HFF-Myc (cell line): ENCODE data around the gene MCOLN2.

ENCODE experiments used
- DNase-seq: peaks from one replicate; pipeline ENCODE4 v3.0.0-alpha.2; 2011; ENCODE audit warnings: low read depth; ENCODE audit errors: extremely low read depth
- H3K4me3 ChIP-seq: replicated peaks from 2 replicates; pipeline ENCODE4 v1.5.1; 2011; ENCODE audit warnings: low read depth, mild to moderate bottlenecking, control low read depth, low read length
- TF ChIP-seq, protein P1 (sequence below): IDR thresholded peaks from 2 replicates; pipeline ENCODE4 v1.5.1; 2012; ENCODE audit warnings: mild to moderate bottlenecking, low read depth, low read length, control low read depth; ENCODE audit errors: missing control alignments

MCOLN2 gene

GRCh38 chr1:84985365-84985764, 11.5 kb downstream of the MCOLN2 start:
- TF ChIP-seq, protein P1, sequence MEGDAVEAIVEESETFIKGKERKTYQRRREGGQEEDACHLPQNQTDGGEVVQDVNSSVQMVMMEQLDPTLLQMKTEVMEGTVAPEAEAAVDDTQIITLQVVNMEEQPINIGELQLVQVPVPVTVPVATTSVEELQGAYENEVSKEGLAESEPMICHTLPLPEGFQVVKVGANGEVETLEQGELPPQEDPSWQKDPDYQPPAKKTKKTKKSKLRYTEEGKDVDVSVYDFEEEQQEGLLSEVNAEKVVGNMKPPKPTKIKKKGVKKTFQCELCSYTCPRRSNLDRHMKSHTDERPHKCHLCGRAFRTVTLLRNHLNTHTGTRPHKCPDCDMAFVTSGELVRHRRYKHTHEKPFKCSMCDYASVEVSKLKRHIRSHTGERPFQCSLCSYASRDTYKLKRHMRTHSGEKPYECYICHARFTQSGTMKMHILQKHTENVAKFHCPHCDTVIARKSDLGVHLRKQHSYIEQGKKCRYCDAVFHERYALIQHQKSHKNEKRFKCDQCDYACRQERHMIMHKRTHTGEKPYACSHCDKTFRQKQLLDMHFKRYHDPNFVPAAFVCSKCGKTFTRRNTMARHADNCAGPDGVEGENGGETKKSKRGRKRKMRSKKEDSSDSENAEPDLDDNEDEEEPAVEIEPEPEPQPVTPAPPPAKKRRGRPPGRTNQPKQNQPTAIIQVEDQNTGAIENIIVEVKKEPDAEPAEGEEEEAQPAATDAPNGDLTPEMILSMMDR, result no peak
- H3K4me3 ChIP-seq, result no peak overlapping the region
- no peak for DNase-seq

GRCh38 chr1:84982395-84982794, 14.5 kb downstream of the MCOLN2 start:
- H3K4me3 ChIP-seq, result no peak overlapping the region
- TF ChIP-seq, protein P1, result no peak
- DNase-seq, result no peak

DNA sequence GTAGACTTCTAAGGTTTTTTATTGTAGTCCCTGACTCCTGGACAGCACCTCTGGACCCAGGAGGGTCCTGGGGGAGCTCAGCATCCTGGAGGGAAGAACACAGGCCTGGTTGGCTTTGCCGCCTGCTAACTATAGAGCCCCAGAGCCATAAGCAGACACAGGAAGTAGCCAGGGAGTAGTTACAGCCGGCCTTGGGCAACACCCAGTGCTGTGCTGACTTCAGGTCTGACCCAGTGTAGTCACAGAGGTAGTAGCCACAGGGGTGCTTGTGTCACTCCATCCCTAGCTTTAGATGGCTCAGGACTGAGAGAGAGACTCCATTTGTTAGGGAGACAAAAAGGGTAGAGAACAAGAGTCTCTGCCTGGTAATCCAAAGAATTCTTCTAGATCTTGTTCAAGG, 21.9 kb downstream of the MCOLN2 start:
- DNase-seq, result no peak
- no peak overlapping the region for H3K4me3 ChIP-seq
- TF ChIP-seq, protein P1, result no peak

- H3K4me3 ChIP-seq, result no peak overlapping the region
- no peak for DNase-seq
- TF ChIP-seq, protein P1, result no peak
These were observed 23.2 kb downstream of the MCOLN2 start for GRCh38 chr1:84973498-84974334.

- DNase-seq, result no peak
- TF ChIP-seq, protein P1, result no peak
- H3K4me3 ChIP-seq, result no peak overlapping the region
These were observed 24.4 kb downstream of the MCOLN2 start for GRCh38 chr1:84972377-84972987.

DNA sequence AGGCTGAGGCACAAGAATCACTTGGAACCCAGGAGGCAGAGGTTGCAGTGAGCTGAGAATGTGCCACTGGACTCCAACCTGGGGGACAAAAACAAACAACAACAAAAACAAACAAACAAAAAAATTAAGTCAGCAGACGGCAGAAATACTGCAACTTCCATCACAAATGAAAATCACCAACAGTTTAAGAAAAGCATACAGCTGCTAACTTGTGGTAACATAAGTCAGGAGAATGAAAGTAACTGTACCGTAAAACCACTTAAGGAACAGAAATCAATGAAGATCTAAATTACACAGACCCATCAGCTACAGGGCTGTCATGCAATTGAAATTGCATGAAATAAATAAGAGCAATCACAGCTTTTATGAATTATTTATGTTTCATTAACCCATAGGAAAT, 25.0 kb downstream of the MCOLN2 start:
- no peak overlapping the region for H3K4me3 ChIP-seq
- no peak for DNase-seq
- TF ChIP-seq, protein P1, result no peak
